Panc1 (cell line): ENCODE results near the gene PARP3.

ENCODE experiments used
- CTCF ChIP-seq: fragments of 450-650 bp; IDR thresholded peaks from 2 replicates; pipeline ENCODE4 v1.5.1; 2017; ENCODE audit warnings: mild to moderate bottlenecking
- POLR2AphosphoS5 ChIP-seq: IDR thresholded peaks from 2 replicates; pipeline ENCODE4 v1.6.1; 2012; ENCODE audit warnings: mild to moderate bottlenecking, low read depth, low read length, moderate library complexity
- REST ChIP-seq, 2 experiments: IDR thresholded peaks; 2 replicates each; pipeline ENCODE4 v1.6.1; 2011 to 2012; ENCODE audit warnings: low read depth in 2 of 2, control low read depth in 1 of 2, low read length in 1 of 2, mild to moderate bottlenecking in 1 of 2, moderate library complexity in 1 of 2; ENCODE audit not compliant: insufficient read depth in 1 of 2
- SIN3A ChIP-seq: IDR thresholded peaks from 2 replicates; pipeline ENCODE4 v1.6.1; 2012; ENCODE audit warnings: low read depth, mild to moderate bottlenecking, low read length, moderate library complexity, borderline replicate concordance; ENCODE audit not compliant: insufficient read depth
- TCF7L2 ChIP-seq: IDR thresholded peaks from 2 replicates; pipeline ENCODE4 v1.6.1; 2011; ENCODE audit warnings: mild to moderate bottlenecking, low read depth, low read length, inconsistent platforms

- TF ChIP-seq REST (IDR thresholded peaks at IDR 0.05; ENCODE audit: insufficient read depth in 1 of 2, low read depth in 2 of 2, low read length in 1 of 2) (no peak), CTCF (no peak), TCF7L2 (no peak), POLR2AphosphoS5 (no peak), SIN3A (no peak)
These were observed 19.7 kb downstream of the PARP3 start for GRCh38 chr3:51961602-51962569.
